Panc1 (cell line): Measurements from ENCODE around the gene KRT222. TPM values are rescaled to one million over a fixed set of nuclear protein-coding genes. Genes with fewer than 3 reads are reported as not detected.

Experiments
- ATAC-seq: fragments of 200-7000 bp; cut with Tn5 transposase; 2 replicates; pipeline ENCODE4 v1.9.1; 2020; ENCODE audit warnings: mild to moderate bottlenecking, moderate library complexity
- BruUV-seq: library from RNA; stranded (reverse); fragments of 400-500 nt; replicated peaks from 2 replicates; lab custom pipeline; 2021; lab: Mats Ljungman, UMichigan
- CTCF ChIA-PET: fragments of 300-600 bp; sonication (Branson Sonifier 250); formaldehyde crosslinking; loops from one replicate; lab custom pipeline; 2022; ENCODE audit warnings: antibody characterized with exemption; lab: Charles Lee
- POLR2A ChIA-PET: fragments of 300-600 bp; sonication (Branson Sonifier 250); formaldehyde crosslinking; loops from one replicate; lab custom pipeline; 2022; ENCODE audit warnings: antibody characterized with exemption; lab: Charles Lee
- DNase-seq: peaks from one replicate; pipeline ENCODE4 v3.0.0-alpha.2; 2010; ENCODE audit warnings: low read depth, low spot score
- H3K27ac ChIP-seq: 2 replicates; pipeline ENCODE4 v1.5.1; 2011; ENCODE audit warnings: mild to moderate bottlenecking, low read length, inconsistent platforms
- H3K27me3 ChIP-seq: fragments of 200-500 bp; sonication (Bioruptor generic); 2 replicates; pipeline ENCODE4 v1.6.0; 2014; ENCODE audit warnings: low read length, inconsistent platforms; ENCODE audit not compliant: control insufficient read depth, insufficient read depth
- H3K36me3 ChIP-seq: fragments of 200-500 bp; sonication (Bioruptor generic); 2 replicates; pipeline ENCODE4 v1.5.1; 2014; ENCODE audit warnings: inconsistent platforms, mild to moderate bottlenecking, low read length, moderate library complexity; ENCODE audit not compliant: control insufficient read depth, insufficient read depth
- H3K4me1 ChIP-seq: 2 replicates; pipeline ENCODE4 v1.5.1; 2011; ENCODE audit warnings: inconsistent platforms, mild to moderate bottlenecking, low read length, moderate library complexity; ENCODE audit not compliant: control insufficient read depth, insufficient read depth
- H3K4me3 ChIP-seq, 2 experiments: 2 replicates each; pipeline ENCODE4 v1.5.1; 2011 to 2012; ENCODE audit warnings: low read depth in 2 of 2, low read length in 2 of 2, mild to moderate bottlenecking in 2 of 2, inconsistent platforms in 1 of 2, moderate library complexity in 1 of 2
- H3K9me3 ChIP-seq: fragments of 200-500 bp; sonication (Bioruptor generic); 2 replicates; pipeline ENCODE4 v1.5.1; 2014; ENCODE audit warnings: low read depth, mild to moderate bottlenecking, inconsistent platforms, low read length, moderate library complexity; ENCODE audit not compliant: control insufficient read depth, insufficient read depth
- POLR2AphosphoS5 ChIP-seq: IDR thresholded peaks from 2 replicates; pipeline ENCODE4 v1.6.1; 2012; ENCODE audit warnings: mild to moderate bottlenecking, low read depth, low read length, moderate library complexity
- SIN3A ChIP-seq: IDR thresholded peaks from 2 replicates; pipeline ENCODE4 v1.6.1; 2012; ENCODE audit warnings: low read depth, mild to moderate bottlenecking, low read length, moderate library complexity, borderline replicate concordance; ENCODE audit not compliant: insufficient read depth
- TCF7L2 ChIP-seq: IDR thresholded peaks from 2 replicates; pipeline ENCODE4 v1.6.1; 2011; ENCODE audit warnings: mild to moderate bottlenecking, low read depth, low read length, inconsistent platforms
- in situ Hi-C: cut with HindIII; loops from 2 replicates; pipeline ENCODE4 v1.10.0; 2016; ENCODE audit warnings: low sequenced_read_pairs, low pct_unique_long_range_greater_than_20kb
- intact Hi-C: fragments of 100-400 bp; cut with micrococcal nuclease; formaldehyde crosslinking; loops from one replicate; pipeline ENCODE4 v1.10.0; 2022; ENCODE audit not compliant: unreplicated experiment
- total RNA-seq: library from RNA; stranded (reverse); gene quantifications from one replicate; pipeline ENCODE4 v1.2.1, GENCODE V29; 2021; ENCODE audit not compliant: unreplicated experiment
- TF ChIP-seq, protein P1 (sequence below): fragments of 450-650 bp; IDR thresholded peaks from 2 replicates; pipeline ENCODE4 v1.5.1; 2017; ENCODE audit warnings: mild to moderate bottlenecking
- TF ChIP-seq, protein P2 (sequence below), 2 experiments: IDR thresholded peaks; 2 replicates each; pipeline ENCODE4 v1.6.1; 2011 to 2012; ENCODE audit warnings: low read depth in 2 of 2, control low read depth in 1 of 2, low read length in 1 of 2, mild to moderate bottlenecking in 1 of 2, moderate library complexity in 1 of 2; ENCODE audit not compliant: insufficient read depth in 1 of 2

KRT222 gene
- total RNA-seq, 1 experiment from 2014 or later: not detected

DNA sequence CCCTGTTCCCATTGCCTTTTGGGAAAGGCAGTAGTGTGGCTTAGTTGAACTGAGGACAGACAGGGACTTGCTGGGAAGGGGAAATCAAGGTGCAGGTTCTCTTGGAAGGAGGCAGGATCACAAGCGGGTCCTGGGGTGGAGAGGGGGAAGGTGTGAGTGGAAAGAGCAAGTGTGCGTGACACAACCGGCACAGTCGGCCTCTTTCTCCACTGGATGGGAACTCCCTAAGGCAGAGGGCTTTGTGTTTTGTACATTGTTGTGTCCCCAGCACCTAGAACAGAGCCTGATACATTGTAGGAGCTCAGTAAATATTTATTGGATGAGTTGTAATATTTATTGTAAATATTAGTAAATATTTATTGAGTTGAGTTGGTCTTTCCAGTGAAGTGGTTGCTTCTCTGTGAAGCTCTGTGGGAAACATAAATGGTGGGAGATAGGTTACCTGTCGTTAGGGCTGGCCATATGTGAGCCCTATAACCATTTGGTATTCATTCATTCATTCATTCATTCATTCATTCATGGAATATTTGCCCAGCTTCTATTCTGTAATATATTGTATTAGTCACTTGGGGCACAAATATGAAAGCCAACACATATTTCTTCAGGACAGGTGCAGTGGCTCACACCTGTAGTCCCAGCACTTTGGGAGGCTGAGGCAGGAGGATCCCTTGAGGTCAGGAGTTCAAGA is 51.4 kb downstream of the KRT222 start:
- TF ChIP-seq, protein P1, sequence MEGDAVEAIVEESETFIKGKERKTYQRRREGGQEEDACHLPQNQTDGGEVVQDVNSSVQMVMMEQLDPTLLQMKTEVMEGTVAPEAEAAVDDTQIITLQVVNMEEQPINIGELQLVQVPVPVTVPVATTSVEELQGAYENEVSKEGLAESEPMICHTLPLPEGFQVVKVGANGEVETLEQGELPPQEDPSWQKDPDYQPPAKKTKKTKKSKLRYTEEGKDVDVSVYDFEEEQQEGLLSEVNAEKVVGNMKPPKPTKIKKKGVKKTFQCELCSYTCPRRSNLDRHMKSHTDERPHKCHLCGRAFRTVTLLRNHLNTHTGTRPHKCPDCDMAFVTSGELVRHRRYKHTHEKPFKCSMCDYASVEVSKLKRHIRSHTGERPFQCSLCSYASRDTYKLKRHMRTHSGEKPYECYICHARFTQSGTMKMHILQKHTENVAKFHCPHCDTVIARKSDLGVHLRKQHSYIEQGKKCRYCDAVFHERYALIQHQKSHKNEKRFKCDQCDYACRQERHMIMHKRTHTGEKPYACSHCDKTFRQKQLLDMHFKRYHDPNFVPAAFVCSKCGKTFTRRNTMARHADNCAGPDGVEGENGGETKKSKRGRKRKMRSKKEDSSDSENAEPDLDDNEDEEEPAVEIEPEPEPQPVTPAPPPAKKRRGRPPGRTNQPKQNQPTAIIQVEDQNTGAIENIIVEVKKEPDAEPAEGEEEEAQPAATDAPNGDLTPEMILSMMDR: no peak
- no peak for TF ChIP-seq POLR2AphosphoS5
- TF ChIP-seq TCF7L2: no peak
- TF ChIP-seq, protein P2, sequence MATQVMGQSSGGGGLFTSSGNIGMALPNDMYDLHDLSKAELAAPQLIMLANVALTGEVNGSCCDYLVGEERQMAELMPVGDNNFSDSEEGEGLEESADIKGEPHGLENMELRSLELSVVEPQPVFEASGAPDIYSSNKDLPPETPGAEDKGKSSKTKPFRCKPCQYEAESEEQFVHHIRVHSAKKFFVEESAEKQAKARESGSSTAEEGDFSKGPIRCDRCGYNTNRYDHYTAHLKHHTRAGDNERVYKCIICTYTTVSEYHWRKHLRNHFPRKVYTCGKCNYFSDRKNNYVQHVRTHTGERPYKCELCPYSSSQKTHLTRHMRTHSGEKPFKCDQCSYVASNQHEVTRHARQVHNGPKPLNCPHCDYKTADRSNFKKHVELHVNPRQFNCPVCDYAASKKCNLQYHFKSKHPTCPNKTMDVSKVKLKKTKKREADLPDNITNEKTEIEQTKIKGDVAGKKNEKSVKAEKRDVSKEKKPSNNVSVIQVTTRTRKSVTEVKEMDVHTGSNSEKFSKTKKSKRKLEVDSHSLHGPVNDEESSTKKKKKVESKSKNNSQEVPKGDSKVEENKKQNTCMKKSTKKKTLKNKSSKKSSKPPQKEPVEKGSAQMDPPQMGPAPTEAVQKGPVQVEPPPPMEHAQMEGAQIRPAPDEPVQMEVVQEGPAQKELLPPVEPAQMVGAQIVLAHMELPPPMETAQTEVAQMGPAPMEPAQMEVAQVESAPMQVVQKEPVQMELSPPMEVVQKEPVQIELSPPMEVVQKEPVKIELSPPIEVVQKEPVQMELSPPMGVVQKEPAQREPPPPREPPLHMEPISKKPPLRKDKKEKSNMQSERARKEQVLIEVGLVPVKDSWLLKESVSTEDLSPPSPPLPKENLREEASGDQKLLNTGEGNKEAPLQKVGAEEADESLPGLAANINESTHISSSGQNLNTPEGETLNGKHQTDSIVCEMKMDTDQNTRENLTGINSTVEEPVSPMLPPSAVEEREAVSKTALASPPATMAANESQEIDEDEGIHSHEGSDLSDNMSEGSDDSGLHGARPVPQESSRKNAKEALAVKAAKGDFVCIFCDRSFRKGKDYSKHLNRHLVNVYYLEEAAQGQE (IDR thresholded peaks at IDR 0.05; ENCODE audit: insufficient read depth in 1 of 2, low read depth in 2 of 2, low read length in 1 of 2): no peak
- TF ChIP-seq SIN3A: no peak
- CTCF ChIA-PET: interaction anchor here (0.6 kb wide), 1 partner anchor 80 kb away, joined by 8 read pairs; no protein-coding TSS in a partner anchor
- in situ Hi-C loops (no loop called here), intact Hi-C loops (no loop called here)
- POLR2A ChIA-PET: no interaction called here
- DNase-seq (no peak), ATAC-seq (no peak)
- BruUV-seq: no TSS peak
- Histone ChIP-seq H3K9me3 (no peaks in the 10 kb centered on the region), H3K27me3 (peaks cover 6% of the 10 kb centered on the region), H3K4me1 (no peaks in the 10 kb centered on the region), H3K36me3 (no peaks in the 10 kb centered on the region), H3K27ac (no peak overlapping the region), H3K4me3 (no peak overlapping the region)

DNA sequence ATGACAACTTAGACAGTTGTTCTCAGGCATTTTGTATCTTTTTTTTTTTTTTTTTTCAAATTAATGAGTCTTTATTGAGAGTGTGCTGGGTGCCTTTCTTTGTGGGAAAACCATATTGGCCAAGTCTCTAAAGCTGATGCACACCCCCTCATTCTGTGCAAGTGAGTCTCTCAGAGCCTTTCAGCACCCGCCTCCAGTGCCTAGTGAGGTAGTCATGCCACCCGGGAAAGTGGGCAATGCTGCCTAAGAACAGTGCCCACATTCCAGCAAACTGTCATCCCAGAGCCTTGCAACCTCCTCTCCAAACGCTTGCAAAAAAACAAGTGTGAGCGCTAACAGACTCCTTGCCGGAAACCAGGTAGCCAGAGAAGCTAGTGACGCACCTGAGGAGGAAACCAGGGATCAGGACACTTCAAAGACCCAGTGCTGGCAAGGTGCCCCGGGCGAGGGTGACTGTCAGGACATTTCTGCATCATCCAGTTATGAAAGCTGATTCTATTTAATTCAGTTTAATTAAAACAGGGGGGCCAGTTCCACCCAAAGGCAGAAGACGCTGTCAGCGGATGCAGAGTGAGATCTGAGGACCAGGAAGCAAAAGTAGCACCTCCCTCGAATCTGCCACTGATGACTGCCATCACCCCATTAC is 52.3 kb downstream of the KRT222 start:
- no peak overlapping the region for H3K4me3 ChIP-seq
- H3K27me3 ChIP-seq: peaks cover 6% of the 10 kb centered on the region; the same call in 1 of the 2 replicates
- no peaks in the 10 kb centered on the region for H3K4me1 ChIP-seq
- H3K9me3 ChIP-seq: no peaks in the 10 kb centered on the region
- ATAC-seq (no peak), DNase-seq (no peak)
- no peak overlapping the region for H3K27ac ChIP-seq
- intact Hi-C loops (no loop called here), in situ Hi-C loops (no loop called here)
- no peaks in the 10 kb centered on the region for H3K36me3 ChIP-seq
- TF ChIP-seq, protein P1: no peak
- TF ChIP-seq POLR2AphosphoS5: no peak
- TF ChIP-seq, protein P2 (IDR thresholded peaks at IDR 0.05; ENCODE audit: insufficient read depth in 1 of 2, low read depth in 2 of 2, low read length in 1 of 2): no peak
- no peak for TF ChIP-seq TCF7L2
- TF ChIP-seq SIN3A: no peak
- BruUV-seq: no TSS peak
- CTCF ChIA-PET: no interaction called here
- POLR2A ChIA-PET: no interaction called here
